ENCODE results near the gene DDI2. TPM values are rescaled to one million over a fixed set of nuclear protein-coding genes. Genes with fewer than 3 reads are reported as not detected.
"Not testable (repeated sequence)": the region's sequence is repeated elsewhere in the genome, so short reads cannot be mapped to it uniquely, and the experiment has no call there.

Gene DDI2
- total RNA-seq, 1 donor from 2014 or later, result 53.0 TPM

- Mint-ChIP-seq H3K4me1 (peaks cover 37% of the 10 kb centered on the region), H3K36me3 (ENCODE audit: low read depth) (peaks cover 16% of the 10 kb centered on the region), H3K27ac (peak overlapping the region; percentile 86), H3K4me3 (peak overlapping the region; percentile 77), H3K9me3 (no peaks in the 10 kb centered on the region), H3K27me3 (no peaks in the 10 kb centered on the region)
- intact Hi-C loops (cut with micrococcal nuclease), result loop anchor here (1.0 to 5.0 kb wide), 2 partner anchors 66 to 156 kb away; partner anchors contain the start of genes DDI2 and DNAJC16
- no peak for DNase-seq
Observed at GRCh38 chr1:15683345-15684039, 66.2 kb downstream of the DDI2 start.

- DNase-seq, result peak; percentile 87
- peaks cover 35% of the 10 kb centered on the region for H3K4me1 Mint-ChIP-seq
- H3K27me3 Mint-ChIP-seq, result no peaks in the 10 kb centered on the region
- H3K27ac Mint-ChIP-seq, result peak within 1 kb of the TSS; percentile 86
- intact Hi-C loops (cut with micrococcal nuclease), result loop anchor here (1.0 to 5.0 kb wide), 2 partner anchors 67 to 157 kb away; partner anchors contain the start of genes DDI2 and DNAJC16
- peak within 1 kb of the TSS; percentile 92 for H3K4me3 Mint-ChIP-seq
- H3K36me3 Mint-ChIP-seq (ENCODE audit: low read depth), result peaks cover 19% of the 10 kb centered on the region
- no peaks in the 10 kb centered on the region for H3K9me3 Mint-ChIP-seq
Observed at GRCh38 chr1:15684042-15684461, 66.8 kb downstream of the DDI2 start, which contains the start of gene PLEKHM2. TSS of gene PLEKHM2 (plus strand) at chr1:15684320. CDS start at chr1:15684559, 239 bp downstream.

GRCh38 chr1:15684468-15685291 is 67.4 kb downstream of the DDI2 start:
- Mint-ChIP-seq H3K4me1 (peaks cover 35% of the 10 kb centered on the region), H3K4me3 (peak overlapping the region; percentile 92), H3K27ac (peak overlapping the region; percentile 85), H3K9me3 (no peaks in the 10 kb centered on the region), H3K27me3 (no peaks in the 10 kb centered on the region), H3K36me3 (ENCODE audit: low read depth) (peaks cover 22% of the 10 kb centered on the region)
- intact Hi-C loops (cut with micrococcal nuclease), result loop anchor here (1.0 to 5.0 kb wide), 2 partner anchors 67 to 157 kb away; partner anchors contain the start of genes DDI2 and DNAJC16
- peak; percentile 82 for DNase-seq

GRCh38 chr1:15685820-15686219 is 68.6 kb downstream of the DDI2 start:
- peaks cover 24% of the 10 kb centered on the region for H3K36me3 Mint-ChIP-seq (ENCODE audit: low read depth)
- peak overlapping the region; percentile 17 for H3K27ac Mint-ChIP-seq
- no peaks in the 10 kb centered on the region for H3K9me3 Mint-ChIP-seq
- intact Hi-C loops (cut with micrococcal nuclease), result no loop called here
- no peaks in the 10 kb centered on the region for H3K27me3 Mint-ChIP-seq
- H3K4me3 Mint-ChIP-seq, result peak overlapping the region; percentile 92
- DNase-seq, result no peak
- peaks cover 30% of the 10 kb centered on the region for H3K4me1 Mint-ChIP-seq

GRCh38 chr1:15687446-15687845 is 70.2 kb downstream of the DDI2 start:
- Mint-ChIP-seq H3K9me3 (no peaks in the 10 kb centered on the region), H3K27me3 (no peaks in the 10 kb centered on the region), H3K27ac (no peak overlapping the region), H3K36me3 (ENCODE audit: low read depth) (peaks cover 28% of the 10 kb centered on the region), H3K4me1 (peaks cover 26% of the 10 kb centered on the region), H3K4me3 (peak overlapping the region; percentile 9)
- no peak for DNase-seq
- intact Hi-C loops (cut with micrococcal nuclease), result no loop called here

- no peaks in the 10 kb centered on the region for H3K27me3 Mint-ChIP-seq
- no peaks in the 10 kb centered on the region for H3K9me3 Mint-ChIP-seq
- no peak overlapping the region for H3K27ac Mint-ChIP-seq
- H3K36me3 Mint-ChIP-seq (ENCODE audit: low read depth), result peaks cover 38% of the 10 kb centered on the region
- no peak overlapping the region for H3K4me3 Mint-ChIP-seq
- peaks cover 25% of the 10 kb centered on the region for H3K4me1 Mint-ChIP-seq
- DNase-seq, result no peak
- intact Hi-C loops (cut with micrococcal nuclease), result no loop called here
Observed at GRCh38 chr1:15690317-15690716, 73.1 kb downstream of the DDI2 start.

- Mint-ChIP-seq H3K27ac (no peak overlapping the region), H3K9me3 (no peaks in the 10 kb centered on the region), H3K27me3 (no peaks in the 10 kb centered on the region), H3K36me3 (ENCODE audit: low read depth) (peaks cover 34% of the 10 kb centered on the region), H3K4me3 (no peak overlapping the region), H3K4me1 (peaks cover 21% of the 10 kb centered on the region)
- intact Hi-C loops (cut with micrococcal nuclease), result no loop called here
- no peak for DNase-seq
Observed at GRCh38 chr1:15691434-15692032, 74.3 kb downstream of the DDI2 start.

GRCh38 chr1:15692121-15692682 is 74.9 kb downstream of the DDI2 start:
- Mint-ChIP-seq H3K27ac (no peak overlapping the region), H3K27me3 (no peaks in the 10 kb centered on the region), H3K4me3 (no peak overlapping the region), H3K4me1 (peaks cover 24% of the 10 kb centered on the region), H3K36me3 (ENCODE audit: low read depth) (peaks cover 34% of the 10 kb centered on the region), H3K9me3 (no peaks in the 10 kb centered on the region)
- no peak for DNase-seq
- intact Hi-C loops (cut with micrococcal nuclease), result no loop called here

GRCh38 chr1:15693371-15693770 is 76.1 kb downstream of the DDI2 start:
- peaks cover 20% of the 10 kb centered on the region for H3K4me1 Mint-ChIP-seq
- H3K4me3 Mint-ChIP-seq, result no peak overlapping the region
- no peaks in the 10 kb centered on the region for H3K9me3 Mint-ChIP-seq
- intact Hi-C loops (cut with micrococcal nuclease), result no loop called here
- H3K27me3 Mint-ChIP-seq, result no peaks in the 10 kb centered on the region
- no peak for DNase-seq
- H3K27ac Mint-ChIP-seq, result no peak overlapping the region
- peaks cover 25% of the 10 kb centered on the region for H3K36me3 Mint-ChIP-seq (ENCODE audit: low read depth)

- peaks cover 19% of the 10 kb centered on the region for H3K36me3 Mint-ChIP-seq (ENCODE audit: low read depth)
- DNase-seq, result peak; percentile 86
- intact Hi-C loops (cut with micrococcal nuclease), result no loop called here
- peak overlapping the region; percentile 82 for H3K4me3 Mint-ChIP-seq
- no peaks in the 10 kb centered on the region for H3K27me3 Mint-ChIP-seq
- peaks cover 25% of the 10 kb centered on the region for H3K4me1 Mint-ChIP-seq
- H3K27ac Mint-ChIP-seq, result peak overlapping the region; percentile 90
- no peaks in the 10 kb centered on the region for H3K9me3 Mint-ChIP-seq
Observed at GRCh38 chr1:15696956-15697521, 79.8 kb downstream of the DDI2 start.

- Mint-ChIP-seq H3K27ac (peak overlapping the region; percentile 76), H3K4me3 (peak overlapping the region; percentile 53), H3K9me3 (no peaks in the 10 kb centered on the region), H3K36me3 (ENCODE audit: low read depth) (peaks cover 15% of the 10 kb centered on the region), H3K4me1 (peaks cover 22% of the 10 kb centered on the region), H3K27me3 (no peaks in the 10 kb centered on the region)
- no peak for DNase-seq
- intact Hi-C loops (cut with micrococcal nuclease), result no loop called here
Observed at GRCh38 chr1:15698201-15698600, 80.9 kb downstream of the DDI2 start.

GRCh38 chr1:15699321-15699720 is 82.1 kb downstream of the DDI2 start:
- peaks cover 22% of the 10 kb centered on the region for H3K4me1 Mint-ChIP-seq
- H3K9me3 Mint-ChIP-seq; DNase-seq; intact Hi-C loops (cut with micrococcal nuclease); H3K27ac Mint-ChIP-seq; H3K4me3 Mint-ChIP-seq; H3K27me3 Mint-ChIP-seq: not testable (repeated sequence)
- H3K36me3 Mint-ChIP-seq (ENCODE audit: low read depth), result peaks cover 12% of the 10 kb centered on the region

- Mint-ChIP-seq H3K27ac (no peak overlapping the region), H3K27me3 (no peaks in the 10 kb centered on the region)
Observed at GRCh38 chr1:15700508-15700907, 83.2 kb downstream of the DDI2 start.

More at GRCh38 chr1:15700508-15700907, 83.2 kb downstream of the DDI2 start:
- intact Hi-C loops (cut with micrococcal nuclease), result no loop called here
- Mint-ChIP-seq H3K9me3 (no peaks in the 10 kb centered on the region), H3K4me1 (peaks cover 18% of the 10 kb centered on the region), H3K36me3 (ENCODE audit: low read depth) (peaks cover 6% of the 10 kb centered on the region), H3K4me3 (no peak overlapping the region)
- no peak for DNase-seq
